Ishikawa (cell line): ENCODE results near the gene SDK2.

Source experiments
- CEBPB ChIP-seq: IDR thresholded peaks from 2 replicates; pipeline ENCODE4 v1.6.1; 2012
- CREB1 ChIP-seq: IDR thresholded peaks from 2 replicates; pipeline ENCODE4 v1.6.1; 2012; ENCODE audit warnings: low read depth
- EP300 ChIP-seq: IDR thresholded peaks from 2 replicates; pipeline ENCODE4 v1.6.1; 2012; ENCODE audit warnings: borderline replicate concordance
- MAX ChIP-seq: IDR thresholded peaks from 2 replicates; pipeline ENCODE4 v1.6.1; 2012
- NFIC ChIP-seq: IDR thresholded peaks from 2 replicates; pipeline ENCODE4 v1.6.1; 2012
- RAD21 ChIP-seq: IDR thresholded peaks from 2 replicates; pipeline ENCODE4 v1.6.1; 2012; ENCODE audit warnings: low read depth
- REST ChIP-seq: IDR thresholded peaks from 2 replicates; pipeline ENCODE4 v1.6.1; 2012; ENCODE audit warnings: low read depth, mild to moderate bottlenecking
- TAF1 ChIP-seq: IDR thresholded peaks from 2 replicates; pipeline ENCODE4 v1.6.1; 2012; ENCODE audit warnings: low read depth, mild to moderate bottlenecking
- YY1 ChIP-seq: IDR thresholded peaks from 2 replicates; pipeline ENCODE4 v1.6.1; 2012; ENCODE audit warnings: low read depth
- ZBTB7A ChIP-seq: IDR thresholded peaks from 2 replicates; pipeline ENCODE4 v1.6.1; 2012; ENCODE audit warnings: low read depth
- TF ChIP-seq, protein P1 (sequence below): IDR thresholded peaks from 2 replicates; pipeline ENCODE4 v1.6.1; 2012

- TF ChIP-seq EP300 (no peak), NFIC (no peak), RAD21 (no peak), CEBPB (no peak), YY1 (no peak), MAX (no peak), TAF1 (no peak), ZBTB7A (no peak), REST (no peak), CREB1 (no peak)
- TF ChIP-seq, protein P1, sequence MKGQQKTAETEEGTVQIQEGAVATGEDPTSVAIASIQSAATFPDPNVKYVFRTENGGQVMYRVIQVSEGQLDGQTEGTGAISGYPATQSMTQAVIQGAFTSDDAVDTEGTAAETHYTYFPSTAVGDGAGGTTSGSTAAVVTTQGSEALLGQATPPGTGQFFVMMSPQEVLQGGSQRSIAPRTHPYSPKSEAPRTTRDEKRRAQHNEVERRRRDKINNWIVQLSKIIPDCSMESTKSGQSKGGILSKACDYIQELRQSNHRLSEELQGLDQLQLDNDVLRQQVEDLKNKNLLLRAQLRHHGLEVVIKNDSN, result no peak
Observed at GRCh38 chr17:73654241-73654640, 10.0 kb upstream of the SDK2 start.
